ENCODE measurements around the gene SOHLH2. TPM values are rescaled to one million over a fixed set of nuclear protein-coding genes. Genes with fewer than 3 reads are reported as not detected.

Gene SOHLH2
- polyA plus RNA-seq, 12 donors: 2.4 to 5.7 (median 3.7) TPM; not detected in 2

- DNase-seq: peak; percentile 87
Observed at GRCh38 chr13:36131931-36132297, 82.4 kb downstream of the SOHLH2 start.

GRCh38 chr13:36131222-36131930, 83.0 kb downstream of the SOHLH2 start, which contains the start of gene DCLK1:
Gene DCLK1 (minus strand): TSS chr13:36131382.
- peak; percentile 85 for DNase-seq

- DNase-seq: peak; percentile 46
Observed at GRCh38 chr13:36130552-36131221, 83.7 kb downstream of the SOHLH2 start.

- DNase-seq: peak; percentile 28
Observed at GRCh38 chr13:36130193-36130551, 84.2 kb downstream of the SOHLH2 start.

GRCh38 chr13:36129539-36129938, 84.8 kb downstream of the SOHLH2 start:
- DNase-seq: no peak

- DNase-seq: no peak
Observed at GRCh38 chr13:36126491-36126890, 87.9 kb downstream of the SOHLH2 start.

GRCh38 chr13:36125841-36126240, 88.5 kb downstream of the SOHLH2 start:
- no peak for DNase-seq

GRCh38 chr13:36124236-36124822, 90.0 kb downstream of the SOHLH2 start:
- no peak for DNase-seq

Other genes with a start within 250 kb of the SOHLH2 start
- gene DCLK1, start 83.2 kb downstream of the SOHLH2 start, polyA plus RNA-seq (ENCODE audit: insufficient read length in 12 of 12): 100 to 1,000 TPM in 4 of 12 donors, 10 to 100 TPM in 7, not detected in 1; 75.7 to 114 (median 97.8) TPM
- gene CCDC169, start 83.3 kb upstream of the SOHLH2 start, polyA plus RNA-seq (ENCODE audit: insufficient read length in 12 of 12): 1 to 10 TPM in 10 of 12 donors, not detected in 2; 1.7 to 5.3 (median 3.5) TPM
- gene SPART, start 131.8 kb upstream of the SOHLH2 start, polyA plus RNA-seq (ENCODE audit: insufficient read length in 12 of 12): 100 to 1,000 TPM in 1 of 12 donors, 10 to 100 TPM in 10, not detected in 1; 41.4 to 141 (median 74.1) TPM
- 1 to 10 TPM in 2 of 12 donors, under 1 TPM in 8, not detected in 2; 0.51 to 1.1 (median 0.67) TPM for gene CCNA1, start 217.9 kb upstream of the SOHLH2 start, polyA plus RNA-seq (ENCODE audit: insufficient read length in 12 of 12)